HUDEP-2 (cell line): Measurements from ENCODE around the gene CTIF.

Source experiments
- DNase-seq, 76 experiments: peaks; one replicate each; lab custom pipeline; 2025; ENCODE audit not compliant: unreplicated experiment in 76 of 76; lab: John Stamatoyannopoulos, UW

CTIF gene

GRCh38 chr18:48662011-48662661, 123.3 kb downstream of the CTIF start:
- no peak for DNase-seq

GRCh38 chr18:48663096-48663930, 124.5 kb downstream of the CTIF start:
- DNase-seq, result no peak

DNA sequence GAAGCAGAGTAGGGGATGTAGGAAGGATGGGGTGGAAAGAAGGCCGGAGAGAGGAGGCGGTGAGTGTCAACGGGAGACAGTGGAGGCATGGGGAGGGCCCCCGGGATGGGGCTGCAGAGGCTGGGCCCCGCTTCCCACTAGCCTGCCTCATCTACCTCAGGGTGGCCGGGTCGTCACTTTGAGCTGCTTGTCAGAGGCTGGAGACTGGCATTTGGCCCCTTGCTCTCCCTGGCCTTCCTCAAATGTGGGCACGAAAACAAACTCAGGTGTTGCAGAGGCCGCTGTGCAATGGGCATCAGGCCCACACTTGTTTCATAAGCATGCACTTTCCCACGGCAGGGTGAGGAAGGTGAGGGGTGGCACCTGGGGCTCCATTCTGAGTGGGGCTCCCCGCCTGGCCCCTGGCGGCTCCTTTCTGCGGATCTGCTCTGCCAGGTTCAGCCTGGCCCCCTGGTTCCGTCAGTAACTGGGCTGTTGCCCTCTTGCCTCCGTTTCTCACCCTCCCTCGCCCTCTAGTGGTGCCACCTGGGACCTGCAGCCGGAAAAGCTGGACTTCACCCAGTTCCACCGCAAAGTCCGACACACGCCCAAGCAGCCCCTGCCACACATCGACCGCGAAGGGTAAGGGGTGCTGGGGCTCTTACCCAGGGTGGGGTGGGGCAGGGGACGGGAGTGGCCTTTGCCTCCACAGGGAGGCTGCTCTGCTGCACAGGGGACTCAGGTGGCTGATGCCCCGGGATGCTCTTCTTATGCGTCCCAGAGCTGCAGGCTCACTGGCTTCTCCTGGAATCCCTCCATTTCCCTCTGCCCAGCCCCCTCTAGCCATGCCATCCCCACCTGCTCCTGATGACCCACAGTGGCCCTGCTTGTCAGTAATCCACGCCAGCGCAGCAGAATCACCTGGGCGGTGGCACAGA, 125.4 kb downstream of the CTIF start:
- DNase-seq, result peak in 52 of 76 experiments; percentile 3 to 80 (median 40)

DNA sequence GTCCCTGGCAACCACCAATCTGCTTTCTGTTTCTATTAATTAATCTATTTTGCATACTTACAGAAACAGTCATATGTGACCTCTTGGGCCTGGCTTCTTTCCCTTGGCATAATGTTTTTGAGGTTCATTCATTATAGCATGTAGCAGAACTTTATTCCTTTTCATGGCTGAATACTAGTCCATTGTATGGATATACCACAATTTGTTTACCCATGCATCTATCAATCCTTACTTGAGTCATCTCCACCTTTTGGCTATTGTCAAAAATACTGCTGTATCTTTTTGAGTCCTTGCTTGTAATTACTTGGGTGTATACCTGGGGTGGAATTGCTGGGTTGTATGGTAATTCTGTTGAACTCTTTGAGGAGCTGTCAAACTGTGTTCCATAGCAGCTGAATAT, 126.8 kb downstream of the CTIF start:
- no peak for DNase-seq

GRCh38 chr18:48666613-48667012, 127.8 kb downstream of the CTIF start:
- DNase-seq, result no peak

GRCh38 chr18:48667276-48668254, 128.7 kb downstream of the CTIF start:
- DNase-seq, result no peak

GRCh38 chr18:48668466-48669179, 129.8 kb downstream of the CTIF start:
- DNase-seq, result no peak

DNA sequence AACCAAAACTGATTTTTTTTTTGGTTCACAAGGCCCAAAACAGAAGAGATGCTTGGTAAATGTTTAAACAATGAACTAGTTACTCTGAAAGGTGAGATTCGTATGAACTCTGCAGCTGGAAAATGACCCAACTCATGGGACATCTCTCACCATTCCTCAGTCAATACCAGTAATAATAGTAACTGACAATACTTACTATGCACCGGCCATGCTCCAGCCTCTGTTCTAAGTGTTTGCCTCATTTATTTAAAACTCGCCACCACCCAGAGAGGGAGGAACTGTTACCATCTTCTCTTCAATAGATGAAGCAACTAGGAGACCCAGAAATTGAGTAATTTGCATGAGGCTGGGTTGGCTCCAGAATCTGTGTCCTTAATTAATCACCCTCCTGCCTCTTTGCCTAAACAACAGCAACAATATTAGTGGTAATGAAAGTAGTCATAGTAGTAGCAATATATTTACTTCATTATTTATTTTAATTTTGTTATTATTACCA, 130.4 kb downstream of the CTIF start:
- no peak for DNase-seq

DNA sequence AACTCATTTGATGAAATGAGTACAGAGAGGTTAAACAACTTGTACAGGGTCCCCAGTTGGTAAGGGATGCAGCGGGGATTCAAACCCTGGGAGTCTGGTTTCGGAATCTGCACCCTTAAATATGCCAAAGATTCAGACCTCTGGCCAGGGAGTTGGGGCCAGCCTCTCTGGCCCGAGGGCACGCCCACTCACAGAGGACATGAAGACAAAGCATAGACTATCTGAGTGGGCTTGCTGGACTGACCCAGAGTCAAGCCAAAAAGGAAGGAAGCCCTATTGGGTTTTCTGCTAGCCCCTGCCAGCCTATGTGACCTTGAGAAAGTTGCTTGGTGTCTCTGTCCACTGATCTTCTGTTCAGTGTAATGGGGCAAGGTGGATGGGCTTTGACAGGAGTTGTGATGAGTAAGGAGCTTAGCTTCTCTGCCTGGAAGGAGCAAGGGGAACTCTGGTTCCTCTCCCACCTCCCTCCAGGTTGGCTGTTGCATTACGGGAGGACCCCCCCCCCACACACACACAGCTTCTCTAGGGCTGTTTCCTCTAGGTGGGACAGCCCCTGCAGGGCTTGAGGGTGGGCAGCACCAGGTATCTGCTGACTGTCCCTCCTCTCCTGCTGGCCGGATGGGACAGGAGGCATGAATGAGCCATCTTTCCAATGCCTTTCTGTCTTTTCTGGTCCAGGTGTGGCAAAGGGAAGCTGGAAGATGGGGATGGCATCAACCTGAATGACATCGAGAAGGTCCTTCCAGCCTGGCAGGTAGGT, 131.3 kb downstream of the CTIF start:
- no peak for DNase-seq

DNA sequence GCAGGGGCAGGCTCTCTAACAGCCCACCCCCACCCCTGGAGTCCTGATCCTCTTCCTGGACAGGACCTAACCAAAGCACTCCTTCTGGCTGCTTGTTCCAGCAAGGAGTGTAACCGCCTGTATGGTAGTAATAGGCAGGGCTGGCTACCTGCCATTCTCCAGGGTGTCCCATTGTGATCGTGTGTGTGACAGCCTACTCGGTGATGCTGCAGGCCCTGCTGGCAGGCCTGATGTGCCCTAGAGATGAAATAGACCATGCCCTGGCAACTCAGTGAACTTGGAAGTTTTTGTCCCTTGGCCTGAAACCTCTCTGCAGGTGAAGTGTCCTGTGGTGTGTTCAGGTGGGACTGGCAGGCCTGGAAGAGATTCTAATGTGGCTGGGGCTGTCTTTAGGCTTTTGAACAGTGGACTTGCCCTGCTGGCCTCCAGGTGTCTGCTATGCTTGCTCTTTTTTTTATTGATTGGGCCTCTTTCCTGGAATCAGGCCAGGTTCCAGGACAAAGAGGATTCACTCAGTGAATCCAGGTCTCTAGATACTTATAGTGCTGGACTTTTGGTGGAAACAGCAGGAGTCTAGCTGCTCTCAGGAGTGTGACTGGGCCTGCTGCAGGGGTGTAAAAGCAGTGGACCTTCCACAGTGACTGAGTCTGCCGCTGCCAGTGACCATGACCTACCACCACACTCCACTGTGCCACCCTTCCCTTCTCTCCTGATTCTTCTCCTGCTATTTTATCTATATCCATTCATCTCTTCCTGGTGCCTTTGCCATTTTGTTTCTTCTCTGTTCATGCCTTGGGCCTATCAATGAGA, 132.1 kb downstream of the CTIF start:
- no peak for DNase-seq

DNA sequence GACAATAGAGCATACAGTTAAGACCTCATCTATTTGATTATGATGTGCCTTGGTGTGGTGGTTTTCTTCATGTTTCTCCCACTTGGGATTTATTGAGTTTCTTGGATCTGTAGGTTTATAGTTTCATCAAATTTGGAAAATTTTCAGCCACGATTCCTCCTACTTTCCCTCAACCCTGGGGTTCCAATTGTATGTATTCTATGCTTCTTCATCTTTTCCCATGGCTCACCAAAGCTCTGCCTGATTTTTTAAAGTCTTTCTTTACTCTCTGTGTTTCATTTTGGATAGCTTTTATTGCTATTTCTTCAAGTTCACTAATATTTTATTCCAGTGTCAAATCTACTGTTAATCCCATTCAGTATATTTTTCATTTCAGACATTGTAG, 132.7 kb downstream of the CTIF start:
- no peak for DNase-seq

DNA sequence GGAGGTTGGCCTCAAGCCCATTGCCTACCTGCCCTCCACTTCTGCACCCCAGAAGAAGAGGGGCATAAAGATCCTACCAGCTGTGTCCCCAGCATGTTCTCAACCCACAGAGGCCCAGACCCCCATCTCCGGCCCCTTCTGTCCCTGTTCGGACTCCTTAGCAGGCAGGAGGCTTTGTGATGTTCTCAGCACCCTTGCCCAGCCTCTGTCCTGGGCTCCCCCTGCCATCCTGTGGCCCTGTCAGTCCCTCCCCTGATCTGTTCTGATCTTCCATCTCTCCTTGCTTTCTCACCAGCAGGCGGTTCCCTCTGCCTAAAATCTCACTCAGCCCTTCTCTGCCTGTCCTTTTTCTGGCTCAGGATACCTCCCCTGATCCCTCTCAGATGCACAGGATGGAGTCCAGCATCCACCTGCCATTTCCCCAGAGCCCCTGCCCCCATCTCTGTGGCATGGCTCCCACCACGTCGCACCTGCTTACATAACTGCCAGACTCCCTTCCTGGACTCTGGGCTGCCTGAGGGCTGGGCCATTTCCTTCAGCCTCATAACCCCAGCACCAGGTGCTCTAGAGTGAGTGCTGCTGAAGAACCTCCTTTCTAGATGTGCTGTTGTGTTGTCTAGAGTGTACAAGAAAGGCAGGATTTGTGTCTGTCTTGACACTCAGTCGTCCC, 134.0 kb downstream of the CTIF start:
- DNase-seq, result no peak

GRCh38 chr18:48673456-48673852, 134.6 kb downstream of the CTIF start:
- DNase-seq, result no peak

- DNase-seq, result no peak
These were observed 135.3 kb downstream of the CTIF start for GRCh38 chr18:48673853-48674721.

DNA sequence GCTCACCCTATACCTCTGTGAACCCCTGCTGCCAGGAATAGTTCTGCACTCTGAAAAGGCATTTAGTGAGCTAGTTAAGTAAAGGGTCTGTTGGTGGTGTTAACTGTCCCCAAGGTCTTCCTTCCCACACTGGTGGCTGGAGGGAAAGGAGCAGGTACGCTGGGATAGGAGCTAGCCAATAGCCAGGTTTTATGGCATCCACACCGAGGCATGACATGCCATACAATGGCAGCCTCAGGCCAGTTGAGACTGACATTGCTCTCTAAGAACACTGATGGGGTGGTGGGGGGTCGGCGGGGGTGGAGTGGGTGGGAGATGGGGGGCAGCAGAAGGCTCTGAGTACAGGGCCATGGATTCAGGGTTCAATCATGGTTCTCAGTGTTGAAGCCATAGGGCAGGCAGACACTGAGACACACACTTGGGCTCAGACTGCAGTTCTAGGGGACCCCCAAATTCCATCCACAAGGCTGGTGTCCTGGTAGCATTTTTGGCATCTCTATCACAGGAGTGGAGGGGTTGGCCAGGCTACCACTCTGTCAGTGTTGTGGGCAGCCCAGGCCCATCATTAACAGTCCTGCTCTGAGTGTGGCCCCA, 136.0 kb downstream of the CTIF start:
- DNase-seq, result no peak

DNA sequence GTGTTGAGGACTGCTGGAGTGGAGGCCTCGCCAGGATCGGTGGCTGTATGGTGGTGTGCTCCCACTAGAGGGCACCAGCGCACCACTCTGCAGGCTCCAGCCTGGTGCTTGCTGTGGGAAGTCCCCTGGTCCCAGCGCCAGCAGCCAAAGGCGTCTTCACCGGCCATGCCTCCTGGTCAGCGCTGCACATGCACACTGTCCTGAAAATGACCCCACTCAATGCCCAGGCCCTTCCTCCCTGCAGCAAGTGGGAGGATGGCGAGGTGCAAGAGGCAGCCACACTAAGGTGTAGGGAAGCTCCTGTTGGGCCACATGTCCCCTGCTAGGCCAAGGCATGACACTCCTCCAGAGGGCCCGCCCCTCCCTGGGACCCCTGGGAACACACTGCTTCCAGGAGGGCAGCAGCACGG, 136.5 kb downstream of the CTIF start:
- DNase-seq, result peak in 69 of 76 experiments; percentile 2 to 90 (median 62)
